Stimulated activated CD8-positive, alpha-beta memory T cell treated with anti-CD3 and anti-CD28 coated beads, Interleukin-12 subunit alpha, Interleukin-12 subunit beta, amount 100 ng/mL, for 24 hours (primary cell): ENCODE results near the gene ASCC1.
"Not testable (repeated sequence)": the region's sequence is repeated elsewhere in the genome, so short reads cannot be mapped to it uniquely, and the experiment has no call there.

ENCODE experiments used
- DNase-seq: peaks from one replicate; pipeline ENCODE4 v3.0.0-alpha.2; 2020; ENCODE audit errors: extremely low read depth

Gene ASCC1

GRCh38 chr10:72171175-72171630, 44.9 kb downstream of the ASCC1 start:
- no peak for DNase-seq

DNA sequence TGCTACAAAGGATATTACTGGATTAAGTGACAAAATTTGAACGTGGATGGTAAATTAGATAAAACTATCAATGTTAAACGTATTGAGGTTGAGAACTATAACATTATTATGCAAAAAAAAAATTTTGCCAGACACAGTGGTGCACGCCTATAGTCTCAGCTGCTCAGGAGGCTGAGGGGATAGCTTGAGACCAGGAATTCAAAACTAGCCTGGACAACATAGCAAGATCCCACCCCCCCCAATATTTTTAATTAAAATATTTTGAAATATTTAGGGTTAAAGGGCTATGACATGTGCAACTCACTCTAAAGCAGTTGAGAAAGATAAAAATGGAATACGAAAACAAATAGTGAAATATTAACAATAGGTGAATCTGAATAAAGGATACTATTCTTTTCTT, 45.3 kb downstream of the ASCC1 start:
- DNase-seq = no peak

DNA sequence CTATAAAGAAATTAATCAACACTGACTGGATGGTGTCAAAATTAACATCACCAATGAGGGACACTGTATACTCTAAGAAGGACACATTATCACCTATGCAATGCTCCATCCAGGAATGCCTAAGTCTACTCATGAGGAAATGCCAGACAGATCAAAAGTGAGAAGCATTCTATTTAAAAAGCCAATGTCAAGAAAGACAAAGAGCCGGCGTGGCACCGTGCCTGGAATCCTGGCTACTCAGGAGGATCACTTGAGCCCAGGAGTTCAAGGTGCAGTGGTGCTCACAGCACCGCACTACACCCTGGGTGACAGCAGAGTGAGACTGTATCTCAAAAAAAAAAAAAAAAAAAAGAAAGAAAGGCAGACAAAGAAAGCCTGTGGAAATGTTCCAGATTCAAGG, 45.8 kb downstream of the ASCC1 start:
- DNase-seq = no peak

DNA sequence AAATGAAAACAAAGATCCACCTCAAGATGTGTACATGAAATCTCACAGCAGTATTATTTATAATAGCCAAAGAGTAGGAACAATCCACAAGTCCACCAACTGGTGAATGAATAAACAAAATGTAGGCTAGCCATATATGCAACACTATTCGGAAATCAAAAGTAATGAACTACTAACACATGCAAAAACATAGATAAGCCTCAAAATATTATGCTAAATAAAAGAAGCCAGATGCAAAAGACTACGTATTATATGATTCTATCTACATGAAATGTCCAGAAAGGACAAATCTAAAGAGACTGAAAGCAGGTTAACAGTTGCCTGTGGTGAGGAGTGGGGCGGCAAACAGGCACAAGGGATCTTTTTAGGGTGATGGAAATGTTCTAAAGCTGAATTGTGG, 49.0 kb downstream of the ASCC1 start:
- DNase-seq = no peak

DNA sequence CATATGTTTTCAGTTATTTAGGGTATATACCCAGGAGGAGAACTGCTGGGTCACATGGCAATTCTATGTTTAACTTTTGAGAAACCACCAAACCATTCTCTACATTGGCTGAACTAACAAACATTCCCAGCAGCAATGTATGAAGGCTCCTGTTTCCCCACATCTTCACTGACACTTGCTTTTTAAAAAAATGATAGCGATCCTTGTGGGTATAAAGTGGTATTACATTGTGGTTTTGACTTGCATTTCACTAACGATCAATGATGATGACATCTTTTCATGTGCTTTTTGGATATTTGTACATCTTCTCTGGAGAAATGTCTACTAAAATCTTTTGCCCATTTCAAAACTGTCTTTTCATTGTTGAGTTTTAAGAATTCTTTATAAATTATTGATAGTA, 51.5 kb downstream of the ASCC1 start:
- no peak for DNase-seq

- no peak for DNase-seq
Observed at GRCh38 chr10:72162978-72163377, 53.1 kb downstream of the ASCC1 start.

DNA sequence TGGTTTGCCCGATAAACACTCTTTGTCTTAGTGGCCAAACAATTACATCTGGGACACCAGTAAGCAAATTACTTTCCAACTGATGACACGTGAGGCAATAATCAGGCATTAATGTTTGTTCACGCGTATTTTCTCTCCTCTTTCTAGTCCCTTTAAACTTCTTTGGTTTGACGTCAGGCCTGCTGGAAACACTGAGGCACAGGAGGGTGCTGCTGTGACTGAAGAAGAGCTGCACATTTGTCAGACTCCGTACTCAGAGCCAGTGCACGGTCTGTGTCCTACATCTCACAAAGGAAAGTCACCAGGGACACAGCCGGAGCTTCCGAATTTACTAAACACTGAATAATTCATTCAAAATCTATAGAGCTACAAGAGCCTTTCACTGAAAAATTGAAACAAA, 57.9 kb downstream of the ASCC1 start:
- DNase-seq = no peak

GRCh38 chr10:72156223-72156622, 59.9 kb downstream of the ASCC1 start:
- no peak for DNase-seq

- DNase-seq = no peak
Observed at GRCh38 chr10:72152286-72152685, 63.8 kb downstream of the ASCC1 start.

DNA sequence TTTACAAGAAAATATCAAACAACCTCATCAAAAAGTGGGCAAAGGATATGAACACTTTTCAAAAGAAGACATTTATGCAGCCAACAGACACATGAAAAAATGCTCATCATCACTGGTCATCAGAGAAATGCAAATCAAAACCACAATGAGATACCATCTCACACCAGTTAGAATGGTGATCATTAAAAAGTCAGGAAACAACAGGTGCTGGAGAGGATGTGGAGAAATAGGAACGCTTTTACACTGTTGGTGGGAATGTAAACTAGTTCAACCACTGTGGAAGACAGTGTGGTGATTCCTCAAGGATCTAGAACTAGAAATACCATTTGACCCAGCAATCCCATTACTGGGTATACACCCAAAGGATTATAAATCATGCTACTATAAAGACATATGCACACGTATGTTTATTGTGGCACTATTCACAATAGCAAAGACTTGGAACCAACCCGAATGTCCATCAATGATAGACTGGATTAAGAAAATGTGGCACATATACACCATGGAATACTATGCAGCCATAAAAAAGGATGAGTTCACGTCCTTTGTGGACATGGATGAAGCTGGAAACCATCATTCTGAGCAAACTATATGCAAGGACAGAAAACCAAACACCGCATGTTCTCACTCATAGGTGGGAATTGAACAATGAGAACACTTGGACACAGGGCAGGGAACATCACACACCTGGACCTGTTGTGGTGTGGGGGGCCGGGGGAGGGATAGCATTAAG, 65.2 kb downstream of the ASCC1 start:
- DNase-seq = not testable (repeated sequence)

DNA sequence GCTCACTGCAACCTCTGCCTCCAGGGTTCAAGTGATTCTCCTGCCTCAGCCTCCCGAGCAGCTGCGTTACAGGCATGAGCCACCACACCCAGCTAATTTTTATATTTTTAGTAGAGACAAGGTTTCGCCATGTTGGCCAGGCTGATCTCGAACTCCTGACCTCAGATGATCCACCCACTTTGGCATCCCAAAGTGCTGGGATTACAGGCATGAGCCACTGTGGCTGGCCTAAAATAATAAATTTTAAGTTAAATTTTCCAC, 68.8 kb downstream of the ASCC1 start:
- not testable (repeated sequence) for DNase-seq

DNA sequence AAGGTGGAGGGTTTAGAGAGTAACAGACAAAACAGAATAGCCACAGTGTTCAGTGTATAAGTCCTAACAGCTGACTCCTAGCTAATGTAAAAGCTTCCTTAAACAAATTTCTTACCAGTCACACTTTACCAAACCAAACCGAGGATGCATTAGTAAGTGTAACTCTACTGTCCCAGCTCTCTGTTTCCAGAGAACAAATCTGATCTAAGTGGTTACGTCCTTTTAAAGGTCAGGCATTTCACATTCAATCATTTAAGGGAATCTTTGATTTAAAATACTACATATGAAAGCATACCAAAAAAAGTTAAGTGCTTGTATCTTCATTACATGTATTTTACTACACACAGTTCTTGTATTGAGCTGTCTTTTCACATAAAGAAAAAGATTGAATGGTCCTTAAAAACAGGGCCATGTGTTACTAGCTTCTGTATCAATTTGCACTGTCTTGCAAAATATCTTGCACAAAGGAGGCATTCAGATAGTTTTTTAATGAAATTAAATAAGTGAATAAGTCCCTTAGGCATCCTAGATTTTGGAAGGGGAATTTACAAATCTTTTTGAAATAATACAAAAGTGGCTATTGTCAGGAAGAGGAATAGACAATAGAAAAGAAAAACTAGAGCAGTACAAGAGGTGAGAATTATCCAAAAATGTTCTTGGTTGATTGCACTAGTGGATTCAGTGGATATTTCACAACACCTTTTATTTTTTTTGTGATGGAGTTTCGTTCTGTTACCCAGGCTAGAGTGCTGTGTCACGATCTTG, 69.3 kb downstream of the ASCC1 start:
- DNase-seq = no peak

DNA sequence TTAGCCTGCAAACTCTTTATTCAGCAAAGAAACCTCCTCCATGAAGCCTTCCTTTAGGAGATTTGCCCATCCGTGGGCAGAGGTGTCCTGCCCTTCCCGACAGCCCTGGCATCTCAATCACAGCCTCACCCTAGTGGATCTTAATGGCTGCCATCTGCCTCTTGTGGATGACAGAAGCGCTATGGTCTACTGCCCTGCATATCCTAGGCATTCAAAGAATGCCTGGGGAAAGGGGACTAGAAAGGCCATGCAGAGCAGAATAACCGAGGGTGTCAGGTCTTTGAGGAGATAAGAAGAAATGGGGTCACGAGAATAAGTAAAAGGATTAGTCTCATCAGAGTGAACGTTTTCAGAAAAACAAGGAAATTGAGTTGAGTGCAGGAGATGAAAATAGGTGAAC, 70.0 kb downstream of the ASCC1 start:
- no peak for DNase-seq

GRCh38 chr10:72145657-72146056, 70.4 kb downstream of the ASCC1 start:
- DNase-seq = no peak

- DNase-seq = no peak
Observed at GRCh38 chr10:72140850-72141249, 75.2 kb downstream of the ASCC1 start.

DNA sequence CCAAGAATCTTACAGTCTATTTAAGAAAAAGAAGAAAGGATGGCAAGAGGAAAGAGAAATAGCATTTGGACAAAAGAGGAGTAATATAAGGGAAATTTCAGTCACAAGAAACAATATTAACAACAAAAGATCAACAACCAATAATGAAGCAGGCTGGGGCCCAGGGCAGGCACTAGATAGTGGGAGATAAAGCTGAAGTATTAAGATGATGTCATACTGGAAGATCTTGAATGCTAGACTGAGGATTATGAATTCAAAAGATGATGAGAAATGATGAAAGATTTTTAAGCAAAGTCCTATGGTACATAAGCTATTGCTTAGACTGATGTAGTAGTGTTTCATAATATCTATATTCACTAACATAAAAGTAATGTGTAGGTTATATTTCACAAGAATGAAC, 75.9 kb downstream of the ASCC1 start:
- DNase-seq = no peak

DNA sequence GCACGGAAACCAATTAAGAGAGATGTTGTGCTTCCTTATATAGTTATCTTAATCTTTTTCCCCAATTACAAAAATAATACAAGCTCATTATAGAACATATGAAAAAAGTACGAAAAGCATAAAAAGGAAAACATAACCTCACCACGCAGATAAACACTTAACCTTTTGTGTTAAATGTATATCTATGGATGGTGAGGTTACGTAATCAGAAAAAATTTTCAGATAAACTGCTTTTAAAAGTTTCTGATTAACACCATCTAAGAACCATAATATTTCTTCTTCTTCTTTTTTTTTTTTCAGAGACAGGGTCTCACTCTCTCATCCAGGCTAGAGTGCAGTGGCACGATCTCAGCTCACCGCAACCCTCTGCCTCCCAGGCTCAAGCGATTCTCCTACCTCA, 78.5 kb downstream of the ASCC1 start:
- DNase-seq = no peak

- DNase-seq = not testable (repeated sequence)
Observed at GRCh38 chr10:72136225-72136624, 79.9 kb downstream of the ASCC1 start.

DNA sequence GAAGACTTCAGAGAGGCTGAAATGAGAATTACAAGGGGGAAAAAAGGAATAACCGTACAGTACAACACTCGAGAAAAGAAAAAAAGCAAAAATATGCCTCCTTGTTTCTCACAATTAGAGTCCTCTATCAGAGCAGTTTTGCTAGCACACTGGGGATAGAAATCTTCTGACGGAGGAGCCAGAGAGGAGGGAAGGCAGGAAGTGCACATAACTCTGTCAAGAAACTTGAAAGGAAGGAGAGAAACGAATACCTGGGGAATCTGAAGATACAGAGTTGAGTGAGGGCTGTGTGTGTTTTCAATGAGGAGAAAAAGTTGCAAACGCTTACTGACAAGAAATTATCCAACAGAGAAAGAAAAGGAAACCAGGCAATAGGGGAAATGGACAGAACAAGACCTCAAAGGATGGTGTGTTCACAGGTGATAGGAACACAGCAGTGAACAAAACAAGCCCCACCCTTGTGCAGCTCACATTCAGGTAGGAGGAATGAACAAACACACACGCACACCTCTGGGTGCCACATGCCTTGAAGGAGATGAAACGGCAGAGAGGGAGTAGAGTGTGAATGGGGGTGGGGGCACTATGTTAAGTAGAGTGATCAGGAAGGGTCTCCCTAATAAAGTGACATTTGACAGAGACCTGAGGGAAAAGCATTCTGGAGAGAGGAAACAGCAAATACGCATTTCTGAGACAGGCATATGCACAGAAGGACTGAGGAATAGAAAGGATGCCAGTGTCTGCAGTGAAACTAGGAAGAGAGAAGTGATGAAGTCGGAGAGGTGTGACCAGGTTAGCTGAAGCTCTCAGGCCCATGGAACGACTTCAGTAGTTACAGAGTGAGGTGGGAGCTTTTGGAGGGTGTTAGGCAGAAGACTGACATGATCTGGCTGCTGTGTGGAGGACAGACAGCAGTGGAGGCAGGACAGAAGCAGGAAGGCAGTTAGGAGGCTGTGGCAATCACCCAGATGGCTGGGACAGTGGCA, 81.0 kb downstream of the ASCC1 start:
- no peak for DNase-seq

DNA sequence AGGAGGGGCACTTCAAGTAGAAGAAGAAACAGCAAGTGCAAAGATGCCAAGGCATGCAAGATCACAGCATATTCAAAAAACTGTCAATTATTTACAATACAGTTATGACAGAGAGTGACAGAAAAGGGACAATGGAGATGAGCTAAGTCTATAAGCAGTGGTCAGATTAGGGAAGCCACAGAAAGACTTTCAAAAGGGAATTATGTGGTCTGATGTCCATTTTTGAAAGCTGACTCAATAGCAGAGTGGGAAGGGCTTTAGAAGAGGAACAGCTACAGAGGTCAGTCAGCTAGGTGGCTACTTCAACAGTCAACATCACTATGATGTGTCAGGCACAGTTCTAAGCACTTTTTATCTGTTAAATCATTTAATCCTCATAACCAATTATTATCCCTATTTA, 82.6 kb downstream of the ASCC1 start:
- no peak for DNase-seq

DNA sequence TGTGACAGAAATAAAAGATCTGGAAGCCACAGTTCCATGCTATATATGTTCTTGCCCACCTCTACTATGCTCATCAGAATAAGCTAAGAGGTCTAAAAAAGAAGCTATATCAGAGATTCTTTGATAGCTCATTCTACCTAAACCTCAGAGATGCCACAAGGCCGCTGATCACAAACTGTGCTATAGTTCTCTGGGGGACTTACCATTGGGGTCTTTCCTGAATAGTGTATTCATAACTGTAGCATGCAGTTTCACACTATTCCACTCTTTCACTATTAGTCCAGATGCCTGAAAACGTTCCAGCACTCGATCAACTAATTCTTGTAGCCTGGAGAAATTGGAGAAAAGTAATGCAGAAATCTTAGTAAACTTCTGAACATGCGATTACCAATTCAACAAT, 83.2 kb downstream of the ASCC1 start:
- DNase-seq = no peak

DNA sequence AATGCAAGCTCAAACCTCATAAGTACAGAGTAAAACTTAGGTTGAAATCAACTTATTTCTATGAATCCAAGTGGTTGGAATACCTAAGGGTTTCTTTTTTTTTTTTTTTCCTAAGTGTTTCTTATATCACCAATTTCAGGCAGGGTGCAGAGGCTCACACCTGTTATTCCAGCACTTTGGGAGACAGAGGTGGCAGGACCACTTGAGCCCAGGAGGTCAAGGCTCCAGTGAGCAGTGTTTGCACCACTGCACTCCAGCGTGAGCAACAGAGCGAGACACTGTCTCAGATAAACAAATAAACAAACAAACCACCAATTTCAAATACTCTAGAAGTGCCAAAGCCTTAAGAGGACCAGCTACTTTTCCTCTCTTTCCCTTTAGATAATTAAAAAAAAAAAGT, 88.5 kb downstream of the ASCC1 start:
- DNase-seq = no peak

GRCh38 chr10:72126872-72127232, 89.2 kb downstream of the ASCC1 start:
- no peak for DNase-seq
